ENCODE results near the gene CCNDBP1.

DNA sequence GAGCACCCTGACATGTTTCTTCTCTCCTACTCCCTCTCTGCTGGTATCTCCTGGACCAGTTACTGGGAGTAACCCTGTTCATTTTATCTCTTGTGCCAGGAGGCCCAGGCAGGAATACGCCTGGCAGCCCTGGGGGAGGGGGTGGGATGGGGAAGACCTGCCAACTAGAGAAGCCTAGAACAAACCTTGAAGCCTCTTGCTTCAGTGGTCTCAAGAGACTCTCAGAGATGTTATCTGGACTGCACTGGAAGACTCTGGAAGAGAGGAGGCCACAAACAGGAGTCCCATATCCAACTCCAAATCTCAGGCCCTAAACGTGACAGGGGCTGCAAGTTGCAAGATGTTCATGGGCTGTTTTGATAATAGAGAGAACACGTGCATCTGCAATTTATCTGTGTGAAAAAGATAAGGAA lies 35.8 kb downstream of the CCNDBP1 start, which contains the start of gene EPB42:
- TF ChIP-seq, protein P1, sequence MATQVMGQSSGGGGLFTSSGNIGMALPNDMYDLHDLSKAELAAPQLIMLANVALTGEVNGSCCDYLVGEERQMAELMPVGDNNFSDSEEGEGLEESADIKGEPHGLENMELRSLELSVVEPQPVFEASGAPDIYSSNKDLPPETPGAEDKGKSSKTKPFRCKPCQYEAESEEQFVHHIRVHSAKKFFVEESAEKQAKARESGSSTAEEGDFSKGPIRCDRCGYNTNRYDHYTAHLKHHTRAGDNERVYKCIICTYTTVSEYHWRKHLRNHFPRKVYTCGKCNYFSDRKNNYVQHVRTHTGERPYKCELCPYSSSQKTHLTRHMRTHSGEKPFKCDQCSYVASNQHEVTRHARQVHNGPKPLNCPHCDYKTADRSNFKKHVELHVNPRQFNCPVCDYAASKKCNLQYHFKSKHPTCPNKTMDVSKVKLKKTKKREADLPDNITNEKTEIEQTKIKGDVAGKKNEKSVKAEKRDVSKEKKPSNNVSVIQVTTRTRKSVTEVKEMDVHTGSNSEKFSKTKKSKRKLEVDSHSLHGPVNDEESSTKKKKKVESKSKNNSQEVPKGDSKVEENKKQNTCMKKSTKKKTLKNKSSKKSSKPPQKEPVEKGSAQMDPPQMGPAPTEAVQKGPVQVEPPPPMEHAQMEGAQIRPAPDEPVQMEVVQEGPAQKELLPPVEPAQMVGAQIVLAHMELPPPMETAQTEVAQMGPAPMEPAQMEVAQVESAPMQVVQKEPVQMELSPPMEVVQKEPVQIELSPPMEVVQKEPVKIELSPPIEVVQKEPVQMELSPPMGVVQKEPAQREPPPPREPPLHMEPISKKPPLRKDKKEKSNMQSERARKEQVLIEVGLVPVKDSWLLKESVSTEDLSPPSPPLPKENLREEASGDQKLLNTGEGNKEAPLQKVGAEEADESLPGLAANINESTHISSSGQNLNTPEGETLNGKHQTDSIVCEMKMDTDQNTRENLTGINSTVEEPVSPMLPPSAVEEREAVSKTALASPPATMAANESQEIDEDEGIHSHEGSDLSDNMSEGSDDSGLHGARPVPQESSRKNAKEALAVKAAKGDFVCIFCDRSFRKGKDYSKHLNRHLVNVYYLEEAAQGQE (IDR thresholded peaks at IDR 0.05): no peak
- TF ChIP-seq, protein P2, sequence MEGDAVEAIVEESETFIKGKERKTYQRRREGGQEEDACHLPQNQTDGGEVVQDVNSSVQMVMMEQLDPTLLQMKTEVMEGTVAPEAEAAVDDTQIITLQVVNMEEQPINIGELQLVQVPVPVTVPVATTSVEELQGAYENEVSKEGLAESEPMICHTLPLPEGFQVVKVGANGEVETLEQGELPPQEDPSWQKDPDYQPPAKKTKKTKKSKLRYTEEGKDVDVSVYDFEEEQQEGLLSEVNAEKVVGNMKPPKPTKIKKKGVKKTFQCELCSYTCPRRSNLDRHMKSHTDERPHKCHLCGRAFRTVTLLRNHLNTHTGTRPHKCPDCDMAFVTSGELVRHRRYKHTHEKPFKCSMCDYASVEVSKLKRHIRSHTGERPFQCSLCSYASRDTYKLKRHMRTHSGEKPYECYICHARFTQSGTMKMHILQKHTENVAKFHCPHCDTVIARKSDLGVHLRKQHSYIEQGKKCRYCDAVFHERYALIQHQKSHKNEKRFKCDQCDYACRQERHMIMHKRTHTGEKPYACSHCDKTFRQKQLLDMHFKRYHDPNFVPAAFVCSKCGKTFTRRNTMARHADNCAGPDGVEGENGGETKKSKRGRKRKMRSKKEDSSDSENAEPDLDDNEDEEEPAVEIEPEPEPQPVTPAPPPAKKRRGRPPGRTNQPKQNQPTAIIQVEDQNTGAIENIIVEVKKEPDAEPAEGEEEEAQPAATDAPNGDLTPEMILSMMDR (IDR thresholded peaks at IDR 0.05): no peak
- TF ChIP-seq POLR2A (IDR thresholded peaks at IDR 0.05; ENCODE audit: low read length) (no peak), POLR2AphosphoS2 (conservative IDR thresholded peaks at IDR 0.05; ENCODE audit: low read length) (no peak), BHLHE40 (IDR thresholded peaks at IDR 0.05; ENCODE audit: low read depth, low read length) (no peak), HOXA7 (CRISPR knock-in tag; IDR thresholded peaks at IDR 0.05) (no peak)
- TF ChIP-seq, protein P3, sequence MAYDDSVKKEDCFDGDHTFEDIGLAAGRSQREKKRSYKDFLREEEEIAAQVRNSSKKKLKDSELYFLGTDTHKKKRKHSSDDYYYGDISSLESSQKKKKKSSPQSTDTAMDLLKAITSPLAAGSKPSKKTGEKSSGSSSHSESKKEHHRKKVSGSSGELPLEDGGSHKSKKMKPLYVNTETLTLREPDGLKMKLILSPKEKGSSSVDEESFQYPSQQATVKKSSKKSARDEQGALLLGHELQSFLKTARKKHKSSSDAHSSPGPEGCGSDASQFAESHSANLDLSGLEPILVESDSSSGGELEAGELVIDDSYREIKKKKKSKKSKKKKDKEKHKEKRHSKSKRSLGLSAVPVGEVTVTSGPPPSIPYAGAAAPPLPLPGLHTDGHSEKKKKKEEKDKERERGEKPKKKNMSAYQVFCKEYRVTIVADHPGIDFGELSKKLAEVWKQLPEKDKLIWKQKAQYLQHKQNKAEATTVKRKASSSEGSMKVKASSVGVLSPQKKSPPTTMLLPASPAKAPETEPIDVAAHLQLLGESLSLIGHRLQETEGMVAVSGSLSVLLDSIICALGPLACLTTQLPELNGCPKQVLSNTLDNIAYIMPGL (CRISPR knock-in tag; IDR thresholded peaks at IDR 0.05; ENCODE audit: borderline replicate concordance): no peak
